ENCODE results near the gene LGALS12.

Gene LGALS12

GRCh38 chr11:63511048-63511748, 5.3 kb downstream of the LGALS12 start:
- DNase-seq (ENCODE audit: extremely low read depth, low read depth): no peak
- TF ChIP-seq, protein P1, sequence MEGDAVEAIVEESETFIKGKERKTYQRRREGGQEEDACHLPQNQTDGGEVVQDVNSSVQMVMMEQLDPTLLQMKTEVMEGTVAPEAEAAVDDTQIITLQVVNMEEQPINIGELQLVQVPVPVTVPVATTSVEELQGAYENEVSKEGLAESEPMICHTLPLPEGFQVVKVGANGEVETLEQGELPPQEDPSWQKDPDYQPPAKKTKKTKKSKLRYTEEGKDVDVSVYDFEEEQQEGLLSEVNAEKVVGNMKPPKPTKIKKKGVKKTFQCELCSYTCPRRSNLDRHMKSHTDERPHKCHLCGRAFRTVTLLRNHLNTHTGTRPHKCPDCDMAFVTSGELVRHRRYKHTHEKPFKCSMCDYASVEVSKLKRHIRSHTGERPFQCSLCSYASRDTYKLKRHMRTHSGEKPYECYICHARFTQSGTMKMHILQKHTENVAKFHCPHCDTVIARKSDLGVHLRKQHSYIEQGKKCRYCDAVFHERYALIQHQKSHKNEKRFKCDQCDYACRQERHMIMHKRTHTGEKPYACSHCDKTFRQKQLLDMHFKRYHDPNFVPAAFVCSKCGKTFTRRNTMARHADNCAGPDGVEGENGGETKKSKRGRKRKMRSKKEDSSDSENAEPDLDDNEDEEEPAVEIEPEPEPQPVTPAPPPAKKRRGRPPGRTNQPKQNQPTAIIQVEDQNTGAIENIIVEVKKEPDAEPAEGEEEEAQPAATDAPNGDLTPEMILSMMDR (IDR thresholded peaks at IDR 0.05; ENCODE audit: low read depth, low read length): no peak

- TF ChIP-seq, protein P1 (IDR thresholded peaks at IDR 0.05; ENCODE audit: low read depth, low read length): no peak
- DNase-seq (ENCODE audit: extremely low read depth, low read depth): no peak
Observed at GRCh38 chr11:63512816-63513215, 6.9 kb downstream of the LGALS12 start.

DNA sequence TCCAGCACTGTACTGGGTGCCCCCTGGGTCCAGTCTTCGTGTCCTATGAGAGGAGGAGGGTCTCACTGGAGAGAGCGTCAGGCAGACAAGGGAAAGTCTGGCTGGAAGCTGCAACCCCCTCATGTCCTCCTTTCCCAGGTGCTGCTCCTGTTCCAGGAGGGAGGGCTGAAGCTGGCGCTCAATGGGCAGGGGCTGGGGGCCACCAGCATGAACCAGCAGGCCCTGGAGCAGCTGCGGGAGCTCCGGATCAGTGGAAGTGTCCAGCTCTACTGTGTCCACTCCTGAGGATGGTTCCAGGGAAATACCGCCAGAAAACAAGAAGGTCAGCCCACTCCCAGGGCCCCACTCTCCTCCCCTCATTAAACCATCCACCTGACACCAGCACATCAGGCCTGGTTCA, 10.2 kb downstream of the LGALS12 start:
- TF ChIP-seq, protein P1 (IDR thresholded peaks at IDR 0.05; ENCODE audit: low read depth, low read length): no peak
- no peak for DNase-seq (ENCODE audit: extremely low read depth, low read depth)

GRCh38 chr11:63517156-63517555, 11.3 kb downstream of the LGALS12 start:
- DNase-seq (ENCODE audit: extremely low read depth, low read depth): no peak
- TF ChIP-seq, protein P1 (IDR thresholded peaks at IDR 0.05; ENCODE audit: low read depth, low read length): no peak

DNA sequence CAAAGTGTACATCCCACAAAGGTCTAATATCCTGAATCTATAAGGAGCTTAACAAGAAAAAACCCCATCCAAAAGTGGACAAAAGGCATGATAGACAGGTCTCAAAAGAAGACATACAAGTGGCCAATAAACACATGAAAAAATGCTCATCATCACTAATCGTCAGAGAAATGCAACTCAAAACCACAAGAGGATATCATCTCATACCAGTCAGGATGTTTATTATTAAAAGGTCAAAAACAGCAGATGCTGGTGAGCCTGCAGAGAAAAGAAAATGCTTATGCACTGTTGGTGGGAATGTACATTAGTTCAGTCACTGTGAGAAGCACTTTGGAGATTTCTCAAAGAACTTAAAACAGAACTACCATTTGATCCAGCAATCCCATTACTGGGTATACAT, 12.7 kb downstream of the LGALS12 start:
- TF ChIP-seq, protein P1 (IDR thresholded peaks at IDR 0.05; ENCODE audit: low read depth, low read length): no peak
- DNase-seq (ENCODE audit: extremely low read depth, low read depth): no peak

GRCh38 chr11:63520606-63521170, 14.8 kb downstream of the LGALS12 start:
- DNase-seq (ENCODE audit: extremely low read depth, low read depth): no peak
- TF ChIP-seq, protein P1 (IDR thresholded peaks at IDR 0.05; ENCODE audit: low read depth, low read length): no peak

- no peak for DNase-seq (ENCODE audit: extremely low read depth, low read depth)
- TF ChIP-seq, protein P1 (IDR thresholded peaks at IDR 0.05; ENCODE audit: low read depth, low read length): no peak
Observed at GRCh38 chr11:63521896-63522295, 16.0 kb downstream of the LGALS12 start.
